Measurements from ENCODE around the gene PCGF3.

Gene PCGF3

GRCh38 chr4:786074-786741, 80.6 kb downstream of the PCGF3 start:
- no peak for DNase-seq (ENCODE audit: low read depth)
- in situ Hi-C loops (cut with HindIII; ENCODE audit: low sequenced_read_pairs) = no loop called here
- no peak for TF ChIP-seq CTCF (IDR thresholded peaks at IDR 0.05; ENCODE audit: low read depth, low read length, missing control alignments)
- H3K4me3 ChIP-seq (ENCODE audit: low read depth, low read length) = no peak overlapping the region

- no peak for DNase-seq (ENCODE audit: low read depth)
- in situ Hi-C loops (cut with HindIII; ENCODE audit: low sequenced_read_pairs) = no loop called here
- peak; percentile 12 for TF ChIP-seq CTCF (IDR thresholded peaks at IDR 0.05; ENCODE audit: low read depth, low read length, missing control alignments)
- H3K4me3 ChIP-seq (ENCODE audit: low read depth, low read length) = no peak overlapping the region
These were observed 81.2 kb downstream of the PCGF3 start for GRCh38 chr4:786861-787300.

GRCh38 chr4:787561-787981, 81.9 kb downstream of the PCGF3 start:
- no peak for TF ChIP-seq CTCF (IDR thresholded peaks at IDR 0.05; ENCODE audit: low read depth, low read length, missing control alignments)
- in situ Hi-C loops (cut with HindIII; ENCODE audit: low sequenced_read_pairs) = no loop called here
- no peak for DNase-seq (ENCODE audit: low read depth)
- no peak overlapping the region for H3K4me3 ChIP-seq (ENCODE audit: low read depth, low read length)

- H3K4me3 ChIP-seq (ENCODE audit: low read depth, low read length) = no peak overlapping the region
- in situ Hi-C loops (cut with HindIII; ENCODE audit: low sequenced_read_pairs) = no loop called here
- TF ChIP-seq CTCF (IDR thresholded peaks at IDR 0.05; ENCODE audit: low read depth, low read length, missing control alignments) = no peak
- DNase-seq (ENCODE audit: low read depth) = no peak
These were observed 82.5 kb downstream of the PCGF3 start for GRCh38 chr4:788006-788635.

- no peak overlapping the region for H3K4me3 ChIP-seq (ENCODE audit: low read depth, low read length)
- DNase-seq (ENCODE audit: low read depth) = no peak
- in situ Hi-C loops (cut with HindIII; ENCODE audit: low sequenced_read_pairs) = no loop called here
- TF ChIP-seq CTCF (IDR thresholded peaks at IDR 0.05; ENCODE audit: low read depth, low read length, missing control alignments) = no peak
These were observed 83.1 kb downstream of the PCGF3 start for GRCh38 chr4:788636-789297.

- DNase-seq (ENCODE audit: low read depth) = no peak
- TF ChIP-seq CTCF (IDR thresholded peaks at IDR 0.05; ENCODE audit: low read depth, low read length, missing control alignments) = no peak
- in situ Hi-C loops (cut with HindIII; ENCODE audit: low sequenced_read_pairs) = no loop called here
- no peak overlapping the region for H3K4me3 ChIP-seq (ENCODE audit: low read depth, low read length)
These were observed 84.2 kb downstream of the PCGF3 start for GRCh38 chr4:789571-790465.

Measured in astrocyte of the cerebellum (primary cell).